Measurements from ENCODE around the gene MTREX. TPM values are rescaled to one million over a fixed set of nuclear protein-coding genes. Genes with fewer than 3 reads are reported as not detected.

Gene MTREX
- total RNA-seq, 4 donors from 2014 or later, result 52.4 to 95.1 (median 60.7) TPM

DNA sequence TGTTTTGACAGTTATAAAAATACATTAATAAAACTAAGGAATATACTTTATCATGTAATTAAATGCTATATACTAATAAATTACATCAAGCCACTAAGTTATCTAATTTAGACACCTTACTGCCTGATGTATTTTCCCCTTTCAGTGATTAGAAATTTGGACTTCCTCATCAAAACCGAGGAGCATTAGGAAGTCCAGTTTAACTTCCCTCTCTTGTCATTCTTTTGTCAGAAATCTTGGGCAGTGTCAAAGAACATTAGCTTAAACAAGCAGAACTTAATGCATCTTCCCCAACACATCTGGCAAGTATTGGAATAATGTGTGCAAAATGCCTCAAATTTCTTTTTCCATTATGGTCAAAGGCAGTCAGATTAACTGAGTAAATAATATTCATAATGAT is 145.4 kb downstream of the MTREX start:
- Histone ChIP-seq H3K27me3 (no peaks in the 10 kb centered on the region), H3K4me3 (no peak overlapping the region), H3K9me3 (no peaks in the 10 kb centered on the region), H3K27ac (no peak overlapping the region), H3K4me1 (peaks cover 0 to 30% (median 2%) of the 10 kb centered on the region in 4 donors), H3K36me3 (peaks cover 0 to 17% (median 0%) of the 10 kb centered on the region in 3 donors)
- TF ChIP-seq POLR2A (IDR thresholded peaks at IDR 0.05), result no peak
- TF ChIP-seq, protein P1, sequence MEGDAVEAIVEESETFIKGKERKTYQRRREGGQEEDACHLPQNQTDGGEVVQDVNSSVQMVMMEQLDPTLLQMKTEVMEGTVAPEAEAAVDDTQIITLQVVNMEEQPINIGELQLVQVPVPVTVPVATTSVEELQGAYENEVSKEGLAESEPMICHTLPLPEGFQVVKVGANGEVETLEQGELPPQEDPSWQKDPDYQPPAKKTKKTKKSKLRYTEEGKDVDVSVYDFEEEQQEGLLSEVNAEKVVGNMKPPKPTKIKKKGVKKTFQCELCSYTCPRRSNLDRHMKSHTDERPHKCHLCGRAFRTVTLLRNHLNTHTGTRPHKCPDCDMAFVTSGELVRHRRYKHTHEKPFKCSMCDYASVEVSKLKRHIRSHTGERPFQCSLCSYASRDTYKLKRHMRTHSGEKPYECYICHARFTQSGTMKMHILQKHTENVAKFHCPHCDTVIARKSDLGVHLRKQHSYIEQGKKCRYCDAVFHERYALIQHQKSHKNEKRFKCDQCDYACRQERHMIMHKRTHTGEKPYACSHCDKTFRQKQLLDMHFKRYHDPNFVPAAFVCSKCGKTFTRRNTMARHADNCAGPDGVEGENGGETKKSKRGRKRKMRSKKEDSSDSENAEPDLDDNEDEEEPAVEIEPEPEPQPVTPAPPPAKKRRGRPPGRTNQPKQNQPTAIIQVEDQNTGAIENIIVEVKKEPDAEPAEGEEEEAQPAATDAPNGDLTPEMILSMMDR (IDR thresholded peaks at IDR 0.05), result no peak
- TF ChIP-seq EP300 (IDR thresholded peaks at IDR 0.05), result no peak
- DNase-seq (ENCODE audit: low spot score in 2 of 2), result no peak
- 35 to 44% methylated on average over 1 of the region's 1 CpG for WGBS, 2 donors

DNA sequence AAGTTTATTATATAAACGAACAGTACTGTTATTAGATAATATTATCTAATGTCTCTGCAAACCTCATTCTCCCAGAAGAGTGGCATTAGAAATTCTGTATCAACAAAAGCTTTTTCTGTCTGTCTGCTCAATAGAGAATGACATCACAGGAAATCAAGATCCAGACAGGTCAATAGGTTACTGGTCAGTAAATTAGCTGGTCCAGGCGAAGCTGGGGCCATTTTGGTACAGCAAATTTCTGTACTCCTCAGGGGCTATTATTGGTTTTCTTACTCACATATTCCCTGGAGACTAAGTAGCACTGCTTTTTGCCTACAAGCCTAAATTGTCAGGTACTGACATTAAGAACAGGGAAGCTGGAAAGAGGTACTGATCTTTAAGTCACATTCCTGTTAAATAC is 146.5 kb downstream of the MTREX start:
- DNase-seq (ENCODE audit: low spot score in 2 of 2), result no peak
- Histone ChIP-seq H3K9me3 (no peaks in the 10 kb centered on the region), H3K4me3 (no peak overlapping the region), H3K36me3 (peaks cover 0 to 17% (median 0%) of the 10 kb centered on the region in 3 donors), H3K4me1 (peaks cover 0 to 33% (median 2%) of the 10 kb centered on the region in 4 donors), H3K27ac (no peak overlapping the region), H3K27me3 (no peaks in the 10 kb centered on the region)
- TF ChIP-seq POLR2A (IDR thresholded peaks at IDR 0.05) (no peak), EP300 (IDR thresholded peaks at IDR 0.05) (no peak)
- TF ChIP-seq, protein P1 (IDR thresholded peaks at IDR 0.05), result no peak
- WGBS, 2 donors, result 32 to 38% methylated on average over 2 of the region's 2 CpGs

- Histone ChIP-seq H3K27ac (no peak overlapping the region), H3K36me3 (peaks cover 0 to 22% (median 0%) of the 10 kb centered on the region in 3 donors), H3K4me3 (no peak overlapping the region), H3K27me3 (no peaks in the 10 kb centered on the region), H3K9me3 (no peaks in the 10 kb centered on the region), H3K4me1 (peaks cover 0 to 32% (median 4%) of the 10 kb centered on the region in 4 donors)
- no peak for TF ChIP-seq EP300 (IDR thresholded peaks at IDR 0.05)
- no peak for TF ChIP-seq POLR2A (IDR thresholded peaks at IDR 0.05)
- TF ChIP-seq, protein P1 (IDR thresholded peaks at IDR 0.05), result no peak
- WGBS, 2 donors, result 94 to 96% methylated on average over 3 of the region's 3 CpGs
- DNase-seq (ENCODE audit: low spot score in 2 of 2), result no peak
These were observed 148.6 kb downstream of the MTREX start for GRCh38 chr5:55456216-55456895.

GRCh38 chr5:55459572-55459971 is 151.8 kb downstream of the MTREX start:
- Histone ChIP-seq H3K4me3 (no peak overlapping the region), H3K4me1 (peaks cover 0 to 16% (median 2%) of the 10 kb centered on the region in 4 donors), H3K36me3 (peaks cover 0 to 28% (median 0%) of the 10 kb centered on the region in 3 donors), H3K27ac (no peak overlapping the region), H3K9me3 (no peaks in the 10 kb centered on the region), H3K27me3 (no peaks in the 10 kb centered on the region)
- no peak for DNase-seq (ENCODE audit: low spot score in 2 of 2)
- TF ChIP-seq, protein P1 (IDR thresholded peaks at IDR 0.05), result no peak
- TF ChIP-seq POLR2A (IDR thresholded peaks at IDR 0.05) (no peak), EP300 (IDR thresholded peaks at IDR 0.05) (no peak)
- 92 to 94% methylated on average over 2 of the region's 2 CpGs for WGBS, 2 donors

DNA sequence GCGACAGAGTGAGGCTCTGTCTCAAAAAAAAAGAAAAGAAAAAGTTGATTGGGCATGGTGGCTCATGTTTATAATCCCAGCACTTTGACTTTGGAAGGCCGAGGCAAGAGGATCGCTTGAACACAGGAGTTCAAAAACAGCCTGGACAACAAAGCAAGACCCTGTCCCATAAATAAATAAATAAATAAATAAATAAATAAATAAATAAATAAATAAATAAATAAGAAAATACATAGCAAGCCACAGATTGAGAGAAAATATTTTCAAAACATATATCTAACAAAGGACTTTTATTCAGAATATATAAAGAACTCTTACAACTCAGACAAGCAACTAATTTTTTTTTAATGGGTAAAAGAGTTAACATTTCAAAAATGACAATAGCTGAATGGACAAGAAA is 155.8 kb downstream of the MTREX start:
- Histone ChIP-seq H3K9me3 (no peaks in the 10 kb centered on the region), H3K36me3 (peaks cover 0 to 39% (median 0%) of the 10 kb centered on the region in 3 donors), H3K4me3 (no peak overlapping the region), H3K4me1 (peaks cover 0 to 24% (median 3%) of the 10 kb centered on the region in 4 donors), H3K27ac (no peak overlapping the region), H3K27me3 (no peaks in the 10 kb centered on the region)
- 72 to 85% methylated on average over 3 of the region's 3 CpGs for WGBS, 2 donors
- no peak for DNase-seq (ENCODE audit: low spot score in 2 of 2)
- TF ChIP-seq EP300 (IDR thresholded peaks at IDR 0.05) (no peak), POLR2A (IDR thresholded peaks at IDR 0.05) (no peak)
- TF ChIP-seq, protein P1 (IDR thresholded peaks at IDR 0.05), result no peak

Data from tibial nerve (tissue), 4 donors.